Mononuclear cell (primary cell): ENCODE measurements around the gene CEP112. TPM values are rescaled to one million over a fixed set of nuclear protein-coding genes. Genes with fewer than 3 reads are reported as not detected.

Source experiments
- H3K27me3 ChIP-seq: 2 replicates; pipeline ENCODE4 v1.6.0; 2011; ENCODE audit warnings: low read length, control low read depth; ENCODE audit not compliant: insufficient read depth
- H3K4me1 ChIP-seq: 2 replicates; pipeline ENCODE4 v1.5.1; 2011; ENCODE audit warnings: mild to moderate bottlenecking, low read length, control low read depth; ENCODE audit not compliant: insufficient read depth
- H3K4me3 ChIP-seq: 2 replicates; pipeline ENCODE4 v1.5.1; 2011; ENCODE audit warnings: mild to moderate bottlenecking, low read length, moderate library complexity
- H3K9me3 ChIP-seq: 2 replicates; pipeline ENCODE4 v1.5.1; 2011; ENCODE audit warnings: low read depth, mild to moderate bottlenecking, control low read depth, low read length
- total RNA-seq: library from RNA; depleted of rRNA; stranded (reverse); fragments of >200 nt; gene quantifications from one replicate; pipeline ENCODE4 v1.2.3, GENCODE V29; 2012

Gene CEP112
- total RNA-seq, 1 donor, result 3.3 TPM

DNA sequence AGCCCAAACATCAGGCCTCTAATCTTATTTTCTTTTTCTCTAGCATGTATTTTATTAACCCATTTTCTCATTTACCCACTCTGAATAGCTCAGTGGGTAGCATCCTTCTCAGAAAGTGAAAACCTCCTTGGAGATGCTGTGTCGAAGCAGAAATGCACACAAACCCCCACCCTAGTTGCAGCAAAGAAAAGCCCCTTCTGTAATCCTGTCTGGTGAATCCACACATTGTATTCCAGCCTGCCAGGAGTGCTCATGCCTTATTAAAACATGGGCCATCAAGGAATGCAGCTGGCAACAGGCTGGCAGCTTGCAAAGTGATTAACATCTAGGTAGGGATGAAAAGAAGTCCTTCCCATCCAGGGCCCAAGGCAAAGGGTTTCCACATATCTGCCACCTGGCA is 590.8 kb downstream of the CEP112 start:
- Histone ChIP-seq H3K4me1 (no peaks in the 10 kb centered on the region), H3K27me3 (no peaks in the 10 kb centered on the region), H3K4me3 (no peak overlapping the region), H3K9me3 (no peaks in the 10 kb centered on the region)

DNA sequence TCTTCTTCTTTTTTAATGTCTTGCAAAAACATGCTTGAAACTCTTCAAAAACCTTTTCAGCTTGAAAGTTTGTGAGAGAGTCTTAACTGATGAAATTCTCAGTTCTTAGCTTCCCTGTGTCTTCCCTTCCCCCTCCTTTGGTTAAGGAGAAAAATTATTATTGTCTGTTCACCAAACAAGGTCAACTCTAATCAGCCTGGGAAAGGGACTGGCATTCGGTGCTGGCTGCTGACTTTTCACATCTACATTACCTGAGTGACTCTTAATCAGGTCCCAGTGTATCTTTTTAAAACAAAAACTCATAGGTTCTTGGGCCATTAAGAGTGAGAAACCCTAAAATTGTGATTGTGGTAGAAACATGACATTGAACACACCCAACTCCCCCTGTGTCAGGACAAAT is 591.4 kb downstream of the CEP112 start:
- H3K9me3 ChIP-seq, result no peaks in the 10 kb centered on the region
- no peaks in the 10 kb centered on the region for H3K27me3 ChIP-seq
- no peak overlapping the region for H3K4me3 ChIP-seq
- H3K4me1 ChIP-seq, result no peaks in the 10 kb centered on the region

- no peaks in the 10 kb centered on the region for H3K4me1 ChIP-seq
- H3K4me3 ChIP-seq, result no peak overlapping the region
- no peaks in the 10 kb centered on the region for H3K27me3 ChIP-seq
- no peaks in the 10 kb centered on the region for H3K9me3 ChIP-seq
Measured at GRCh38 chr17:65599650-65600049, 592.3 kb downstream of the CEP112 start.

DNA sequence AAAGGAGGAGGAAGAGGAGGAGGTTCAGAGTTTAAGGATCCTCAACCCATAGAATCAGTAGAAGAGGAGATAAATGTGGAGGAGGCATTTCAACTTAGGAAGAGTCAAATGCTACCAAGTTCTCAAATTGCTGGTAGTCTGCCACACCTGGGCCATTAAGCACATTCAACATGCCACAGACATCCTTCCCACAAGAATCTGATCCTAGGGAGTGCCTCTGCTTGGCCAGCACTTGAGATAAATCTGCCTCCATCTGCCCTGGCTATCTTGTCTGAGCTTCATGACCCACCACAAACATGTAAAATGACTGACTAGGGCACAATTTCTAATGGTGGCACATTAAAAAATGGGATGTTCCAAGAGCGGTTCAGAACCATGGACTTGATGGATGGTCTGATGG is 593.2 kb downstream of the CEP112 start:
- no peaks in the 10 kb centered on the region for H3K9me3 ChIP-seq
- no peaks in the 10 kb centered on the region for H3K27me3 ChIP-seq
- H3K4me1 ChIP-seq, result peaks cover 2% of the 10 kb centered on the region
- H3K4me3 ChIP-seq, result no peak overlapping the region

DNA sequence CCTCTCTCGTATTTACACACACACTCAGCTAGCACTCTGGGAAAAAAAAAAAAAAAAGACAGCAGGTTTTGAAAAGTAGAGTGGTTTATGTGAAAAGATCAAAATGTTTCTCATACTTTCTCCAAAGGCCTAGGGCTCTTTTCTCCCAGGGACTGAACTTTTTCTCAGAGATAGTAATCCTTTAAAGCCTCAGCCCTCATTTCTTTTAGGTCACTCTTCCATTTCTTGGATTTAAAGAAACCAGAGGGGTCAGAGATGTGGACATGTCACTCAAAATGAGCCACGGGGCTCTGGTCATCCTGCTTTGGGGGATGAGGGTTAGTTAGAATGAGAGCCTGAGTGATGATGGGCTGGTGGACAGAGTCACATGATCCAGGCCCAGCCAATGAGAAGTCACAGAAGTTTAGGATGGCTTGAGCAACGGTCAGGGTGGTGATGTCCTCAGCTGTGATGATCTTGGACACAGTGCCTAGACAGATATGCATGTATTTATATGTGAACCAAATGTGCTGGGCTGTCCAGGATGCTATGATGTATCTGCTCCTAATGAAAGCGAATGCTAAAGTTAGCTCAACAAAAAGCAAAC is 596.8 kb downstream of the CEP112 start:
- Histone ChIP-seq H3K9me3 (no peaks in the 10 kb centered on the region), H3K4me1 (peaks cover 2% of the 10 kb centered on the region), H3K4me3 (no peak overlapping the region), H3K27me3 (no peaks in the 10 kb centered on the region)

- Histone ChIP-seq H3K27me3 (no peaks in the 10 kb centered on the region), H3K9me3 (no peaks in the 10 kb centered on the region), H3K4me3 (no peak overlapping the region), H3K4me1 (peaks cover 2% of the 10 kb centered on the region)
Measured at GRCh38 chr17:65593855-65594845, 597.8 kb downstream of the CEP112 start.

DNA sequence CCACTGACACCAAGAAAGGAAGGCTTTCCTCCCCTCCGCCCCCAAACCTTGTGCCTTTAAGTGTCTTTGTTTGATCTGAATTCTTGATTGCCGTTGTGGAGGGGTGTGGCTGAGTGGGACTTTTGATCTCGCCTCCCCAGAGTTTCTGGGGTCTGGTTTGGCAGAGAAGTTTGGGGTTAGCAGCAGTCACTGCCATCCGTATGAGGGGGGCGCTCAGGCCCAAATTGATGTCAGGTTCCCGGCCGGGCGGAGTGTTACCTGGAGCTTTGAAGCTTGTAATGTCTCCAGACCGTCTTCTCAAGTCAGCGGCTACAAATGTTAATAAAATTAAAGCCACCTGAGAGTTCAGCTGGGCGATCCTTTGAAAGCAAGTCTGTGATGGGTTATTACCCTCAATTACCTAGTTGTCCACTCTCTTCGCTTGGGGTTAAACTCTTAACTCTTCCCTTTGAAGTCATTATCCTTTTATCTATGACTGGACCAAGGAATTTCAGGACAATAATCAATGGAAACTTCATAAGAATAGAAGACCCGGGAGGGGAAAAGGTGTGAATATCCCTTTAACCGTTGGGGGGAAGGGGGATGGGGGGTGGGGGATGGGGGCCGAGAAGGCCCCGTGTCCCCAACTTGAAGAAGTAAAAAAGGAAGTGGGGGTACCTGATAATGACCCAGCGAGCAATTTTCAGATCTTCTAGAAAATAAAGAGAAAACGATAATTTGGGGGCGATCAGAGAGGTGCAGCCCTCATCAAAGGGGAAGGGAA is 598.7 kb downstream of the CEP112 start:
- H3K27me3 ChIP-seq, result no peaks in the 10 kb centered on the region
- H3K4me1 ChIP-seq, result peaks cover 2% of the 10 kb centered on the region
- no peak overlapping the region for H3K4me3 ChIP-seq
- no peaks in the 10 kb centered on the region for H3K9me3 ChIP-seq

DNA sequence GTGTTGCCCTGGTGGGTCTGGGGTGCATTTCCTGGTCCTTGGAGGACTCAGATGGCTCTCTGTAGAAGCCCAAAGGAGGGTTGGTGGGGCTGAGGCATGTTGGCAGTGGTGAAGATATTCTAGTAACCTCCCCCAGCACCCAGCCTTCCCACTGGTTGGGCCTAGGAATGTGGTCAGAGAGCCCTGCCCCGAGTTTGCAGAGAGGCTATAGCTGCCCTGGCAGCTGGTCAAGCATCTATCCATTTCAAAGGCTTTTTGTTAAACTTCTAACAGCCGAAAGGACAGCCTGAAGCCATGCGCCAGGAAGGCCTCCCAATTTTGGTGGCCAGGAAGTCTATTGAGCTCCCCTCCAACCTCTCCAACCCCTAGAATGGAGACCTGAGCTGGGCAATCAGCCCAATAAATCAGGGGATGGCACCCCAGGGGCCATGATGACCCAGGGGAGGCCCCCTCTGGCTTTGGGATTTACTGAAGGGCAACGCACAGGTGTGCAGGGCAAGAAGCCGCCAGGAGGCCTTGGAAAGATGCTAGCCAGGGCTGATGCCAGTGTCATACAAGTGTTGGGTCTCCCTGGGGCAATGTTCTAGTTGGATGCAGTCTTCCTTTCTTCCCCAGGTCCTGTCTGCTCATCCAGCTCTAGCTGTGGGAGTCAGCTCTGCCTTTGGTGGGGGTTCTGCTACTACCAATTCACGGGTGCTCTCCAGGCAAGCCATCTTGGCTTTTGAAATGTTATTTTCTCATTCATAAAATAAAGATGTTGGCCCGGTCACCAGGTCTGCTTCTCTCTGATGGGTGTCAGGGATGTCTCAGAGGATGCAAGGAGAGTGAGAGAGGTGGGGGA is 599.6 kb downstream of the CEP112 start:
- Histone ChIP-seq H3K4me1 (peaks cover 2% of the 10 kb centered on the region), H3K27me3 (no peaks in the 10 kb centered on the region), H3K9me3 (no peaks in the 10 kb centered on the region), H3K4me3 (no peak overlapping the region)

- Histone ChIP-seq H3K4me3 (no peak overlapping the region), H3K9me3 (no peaks in the 10 kb centered on the region), H3K4me1 (peaks cover 2% of the 10 kb centered on the region), H3K27me3 (no peaks in the 10 kb centered on the region)
Measured at GRCh38 chr17:65589321-65589720, 602.6 kb downstream of the CEP112 start.

- H3K4me3 ChIP-seq, result no peak overlapping the region
- H3K9me3 ChIP-seq, result no peaks in the 10 kb centered on the region
- H3K27me3 ChIP-seq, result no peaks in the 10 kb centered on the region
- H3K4me1 ChIP-seq, result no peaks in the 10 kb centered on the region
Measured at GRCh38 chr17:65588181-65588808, 603.6 kb downstream of the CEP112 start.

GRCh38 chr17:65587534-65588180 is 604.3 kb downstream of the CEP112 start:
- Histone ChIP-seq H3K4me1 (no peaks in the 10 kb centered on the region), H3K4me3 (no peak overlapping the region), H3K27me3 (no peaks in the 10 kb centered on the region), H3K9me3 (no peaks in the 10 kb centered on the region)

- H3K9me3 ChIP-seq, result no peaks in the 10 kb centered on the region
- H3K27me3 ChIP-seq, result no peaks in the 10 kb centered on the region
- H3K4me1 ChIP-seq, result no peaks in the 10 kb centered on the region
- H3K4me3 ChIP-seq, result no peak overlapping the region
Measured at GRCh38 chr17:65586899-65587298, 605.0 kb downstream of the CEP112 start.
